T-helper 2 cell treated with Interferon-gamma antibody and Interleukin-4, amounts not matched to agents 100 ng/mL and 5 ng/mL, for 36 hours (primary cell): ENCODE results near the gene GSK3B. TPM values are rescaled to one million over a fixed set of nuclear protein-coding genes. Genes with fewer than 3 reads are reported as not detected.

ENCODE experiments used
- intact Hi-C: fragments of 100-400 bp; cut with micrococcal nuclease; formaldehyde crosslinking; loops from one replicate; pipeline ENCODE4 v1.15.1; 2023
- total RNA-seq: library from RNA; stranded (reverse); gene quantifications from 2 replicates; pipeline ENCODE4 v1.2.3, GENCODE V29; 2022

Gene GSK3B
- total RNA-seq, 1 donor from 2014 or later: 40.8 TPM

DNA sequence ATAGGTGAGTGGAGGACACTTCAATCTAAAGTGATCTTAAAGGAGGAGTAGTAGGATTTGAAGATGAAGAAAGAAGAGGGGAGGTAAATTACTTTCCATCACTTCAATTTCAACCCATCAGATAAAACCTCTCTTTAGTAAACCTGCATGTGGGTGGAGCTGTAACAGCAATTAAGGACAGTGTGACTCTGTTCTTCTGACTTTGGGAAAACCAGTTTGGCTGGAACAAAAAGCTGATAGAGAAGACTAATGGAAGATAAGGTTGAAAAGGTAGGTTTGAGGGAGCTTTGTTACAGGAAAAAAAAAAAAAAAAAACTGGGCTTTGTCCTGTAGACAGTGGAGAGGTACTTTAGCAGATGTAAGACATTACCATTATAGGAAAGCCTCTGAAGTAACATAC lies 4.5 kb upstream of the GSK3B start:
- intact Hi-C loops: loop anchor here (5.0 to 10.0 kb wide), 4 partner anchors 856 to 1736 kb away; partner anchors contain the start of genes B4GALT4, EAF2, IQCB1 and POLQ

DNA sequence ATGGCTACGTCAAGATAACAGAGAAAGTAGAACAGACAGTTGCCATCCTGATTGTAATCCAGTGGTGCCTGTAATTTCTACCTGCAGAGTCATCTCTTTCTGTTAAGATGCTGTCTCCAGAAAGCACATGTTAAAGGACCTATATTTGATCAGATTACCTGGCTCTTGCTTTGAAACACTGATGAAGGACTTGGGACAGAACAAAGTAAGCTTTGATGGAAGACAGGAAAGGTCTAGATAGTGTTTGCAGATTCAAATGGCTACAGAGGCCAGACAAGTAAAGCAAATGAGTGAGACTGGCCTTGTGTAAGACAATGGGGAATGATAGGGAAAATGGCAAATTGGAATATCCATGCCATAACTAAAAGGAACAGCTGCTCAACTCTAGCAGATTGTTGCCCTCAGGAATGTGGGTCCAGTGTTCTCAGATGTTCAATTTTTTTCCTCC lies 1.8 kb upstream of the GSK3B start:
- intact Hi-C loops: loop anchor here (1.0 to 10.0 kb wide), 12 partner anchors 159 to 1739 kb away; partner anchors contain the start of genes ARHGAP31, B4GALT4, EAF2 and IQCB1

DNA sequence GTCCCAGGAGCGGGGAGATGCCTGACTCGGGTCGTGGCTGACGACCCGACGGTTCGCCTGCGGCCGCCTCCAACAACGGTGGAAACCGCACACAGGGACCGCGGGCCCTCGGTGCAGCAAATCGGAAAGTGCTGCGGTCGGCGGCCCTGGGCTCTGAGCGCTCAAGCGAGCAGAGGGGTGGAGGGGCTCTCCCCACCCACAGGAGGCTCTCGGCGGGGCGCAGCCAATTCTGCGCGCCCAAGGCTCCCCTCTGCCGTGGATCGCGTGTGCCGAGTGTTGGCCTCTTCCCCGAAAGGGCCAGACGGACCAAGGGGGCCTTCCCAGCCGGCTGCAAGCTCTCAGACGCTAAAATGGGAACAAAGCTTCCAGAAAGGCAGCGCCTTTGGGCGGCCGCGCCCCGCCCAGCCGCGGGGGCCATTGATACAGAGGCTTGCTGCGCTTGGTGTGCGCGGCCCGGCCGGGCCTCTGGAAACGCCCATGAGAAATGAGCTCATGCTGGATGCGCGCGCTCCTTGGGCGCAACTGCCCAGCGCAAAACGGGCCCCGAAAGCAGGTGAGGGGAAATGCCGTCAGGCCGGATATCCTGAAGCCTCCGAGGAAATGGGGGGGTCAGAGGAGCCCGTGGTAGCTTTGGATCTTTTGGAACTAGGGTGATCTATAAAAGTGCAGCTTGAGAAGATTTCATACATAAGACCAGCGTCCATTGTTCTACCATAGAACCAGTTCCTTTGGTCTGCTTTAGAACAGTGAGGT lies 1.2 kb upstream of the GSK3B start:
- intact Hi-C loops: loop anchor here (1.0 to 10.0 kb wide), 12 partner anchors 159 to 1739 kb away; partner anchors contain the start of genes ARHGAP31, B4GALT4, EAF2 and IQCB1

DNA sequence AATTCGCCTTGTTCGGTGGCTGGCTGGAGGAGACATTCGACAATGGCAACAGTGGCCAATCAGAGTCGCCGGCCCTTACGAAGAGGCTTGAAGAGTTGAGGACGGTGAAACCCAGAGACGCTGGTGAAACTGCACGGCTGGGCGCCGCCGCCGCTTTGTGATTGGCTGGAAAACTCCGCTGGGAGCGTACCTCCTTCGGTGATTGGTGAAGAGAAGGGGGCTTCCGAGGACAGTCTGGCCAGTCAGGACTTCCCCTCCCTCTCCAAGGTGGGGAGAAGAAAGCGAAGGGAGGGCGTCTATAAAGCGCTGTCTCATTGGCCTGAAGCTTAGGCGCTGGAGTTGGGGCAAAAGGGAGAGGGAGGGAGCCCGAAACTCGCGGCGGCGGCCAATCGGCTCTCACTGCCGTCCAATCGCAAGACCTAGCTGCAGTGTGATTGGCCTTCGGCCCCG lies 554 bp upstream of the GSK3B start:
- intact Hi-C loops: loop anchor here (1.0 to 10.0 kb wide), 20 partner anchors 158 to 1740 kb away; partner anchors contain the start of genes ARHGAP31, B4GALT4, COX17 and EAF2

DNA sequence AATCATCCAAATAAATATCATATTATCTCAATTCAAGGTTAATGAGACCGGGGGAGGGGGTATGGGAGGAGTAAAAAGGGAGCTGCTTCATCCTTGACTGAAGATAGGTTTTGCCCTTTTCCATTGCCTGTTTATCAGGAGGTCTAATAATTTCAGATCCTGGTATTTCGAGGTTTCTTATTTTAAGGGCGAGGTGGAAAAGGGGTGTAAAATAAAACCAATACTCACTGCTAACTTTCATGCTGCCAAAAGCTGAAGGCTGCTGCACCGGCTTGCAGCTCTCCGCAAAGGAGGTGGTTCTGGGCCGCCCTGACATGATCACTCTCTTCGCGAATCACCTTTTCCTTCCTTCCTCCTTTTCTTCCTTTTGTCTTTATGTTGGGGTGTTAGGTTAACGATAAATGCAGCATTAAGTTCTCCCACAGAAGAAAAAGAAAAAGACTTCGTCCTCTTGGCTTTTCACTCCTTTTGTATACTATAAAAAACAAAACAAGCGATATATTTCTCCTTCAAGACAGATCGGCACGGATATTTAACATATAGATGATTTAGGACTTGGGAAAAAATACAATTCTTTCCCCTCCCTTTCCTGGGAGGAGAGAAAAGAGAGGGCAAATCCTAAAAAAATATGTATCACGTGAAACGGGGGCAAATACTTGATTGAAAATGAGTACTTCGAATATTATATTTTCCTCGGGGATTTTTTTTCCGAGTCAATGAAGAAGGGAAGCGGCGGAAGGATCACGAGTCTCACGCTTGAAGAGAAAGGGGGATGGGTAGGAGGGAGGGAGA lies 932 bp downstream of the GSK3B start:
- intact Hi-C loops: loop anchor here (2.0 to 10.0 kb wide), 6 partner anchors 181 to 1741 kb away; partner anchors contain the start of genes EAF2, GOLGB1, IQCB1 and POLQ

DNA sequence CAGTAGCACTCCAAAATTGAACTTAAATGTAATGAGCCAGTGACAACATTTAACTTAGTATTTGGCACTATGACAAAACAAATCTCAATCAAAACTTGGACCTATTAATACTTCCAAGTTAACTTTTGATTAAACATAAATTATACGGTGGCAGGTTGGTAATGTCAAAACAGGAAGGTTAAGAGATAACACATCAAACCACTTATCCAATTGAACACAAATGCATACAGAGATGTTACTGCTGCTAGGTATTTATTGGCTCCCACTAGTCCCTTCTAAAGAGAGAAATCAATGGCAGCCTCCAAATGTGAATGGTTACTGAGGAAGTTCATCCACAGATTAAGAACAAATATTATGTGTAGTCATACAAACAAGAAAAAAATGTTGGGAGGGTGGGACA lies 1.8 kb downstream of the GSK3B start:
- intact Hi-C loops: loop anchor here (2.0 to 10.0 kb wide), 6 partner anchors 180 to 1742 kb away; partner anchors contain the start of genes EAF2, GOLGB1, IQCB1 and POLQ

DNA sequence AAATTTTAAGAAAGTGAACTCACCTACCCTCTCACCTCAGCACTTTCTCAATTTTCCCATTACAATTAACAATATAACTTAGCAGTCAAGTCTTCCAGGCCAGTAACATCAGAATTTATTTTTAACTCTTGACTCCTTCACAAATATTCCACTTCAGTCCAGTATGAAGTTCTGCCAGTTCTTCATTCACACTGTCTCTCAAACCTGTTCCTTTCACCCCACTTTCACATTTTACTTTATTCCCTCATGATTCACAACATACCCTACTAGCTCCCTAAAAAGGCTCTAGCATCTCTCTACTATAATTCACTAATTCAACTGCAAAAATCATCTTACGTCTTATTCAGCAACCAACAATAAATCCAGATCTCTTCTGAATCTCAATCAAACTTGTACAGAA lies 3.8 kb downstream of the GSK3B start:
- intact Hi-C loops: loop anchor here (5.0 to 10.0 kb wide), 5 partner anchors 178 to 1744 kb away; partner anchors contain the start of genes EAF2, GOLGB1, IQCB1 and POLQ

DNA sequence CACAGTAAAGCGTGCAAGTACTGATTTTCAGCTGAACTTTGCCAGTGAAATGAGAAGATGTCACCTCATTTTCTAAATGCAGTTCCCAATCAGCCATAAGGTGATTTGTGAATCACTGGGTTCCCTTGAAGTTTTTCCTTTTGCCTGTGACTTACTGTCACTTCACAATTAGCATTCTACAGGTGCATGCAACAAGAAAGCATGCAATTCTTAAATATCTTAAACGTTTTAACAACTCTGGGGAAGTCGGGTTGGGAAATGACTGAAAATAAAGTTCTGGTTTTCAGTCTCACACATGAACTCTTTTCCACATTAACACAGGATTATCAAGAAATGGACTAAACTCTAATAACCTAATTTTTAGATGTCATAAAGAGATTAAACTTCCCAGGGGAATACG lies 5.2 kb downstream of the GSK3B start:
- intact Hi-C loops: no loop called here

DNA sequence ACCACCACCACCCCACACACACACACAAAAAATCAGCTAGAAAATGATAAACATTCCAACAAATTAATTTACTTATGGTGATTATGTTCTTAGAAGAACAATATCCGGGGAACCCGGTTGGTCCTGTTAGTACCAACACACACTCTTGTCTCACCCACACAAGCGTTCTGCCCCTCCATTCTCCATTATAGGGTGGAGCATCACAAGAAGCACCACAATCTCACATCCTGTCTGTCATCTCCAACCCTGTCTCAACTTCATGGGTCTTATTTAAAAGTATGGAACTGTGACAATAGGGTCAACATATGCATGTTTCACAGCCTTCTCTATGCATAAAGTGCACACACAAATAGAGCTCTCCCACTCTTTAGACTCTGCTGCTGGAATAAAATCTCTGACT lies 5.6 kb downstream of the GSK3B start:
- intact Hi-C loops: no loop called here

DNA sequence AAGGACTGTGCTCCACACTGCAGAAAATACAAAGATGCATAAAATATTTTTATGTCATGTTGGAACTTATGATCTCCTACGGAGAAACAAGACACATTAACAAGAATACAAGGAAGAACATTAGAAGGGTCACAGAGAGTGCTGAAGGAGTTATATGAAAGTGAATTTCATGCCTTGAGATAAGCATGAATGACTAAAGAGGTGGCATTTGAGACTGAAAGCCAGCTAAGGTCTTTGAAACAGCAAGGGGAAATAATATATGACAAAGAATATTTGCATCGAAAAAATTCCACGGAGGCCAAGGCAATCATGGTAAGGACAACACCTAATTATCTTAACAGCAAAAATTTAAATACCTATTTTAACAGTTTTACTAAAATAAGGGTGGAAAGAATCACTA lies 12.5 kb downstream of the GSK3B start:
- intact Hi-C loops: no loop called here

DNA sequence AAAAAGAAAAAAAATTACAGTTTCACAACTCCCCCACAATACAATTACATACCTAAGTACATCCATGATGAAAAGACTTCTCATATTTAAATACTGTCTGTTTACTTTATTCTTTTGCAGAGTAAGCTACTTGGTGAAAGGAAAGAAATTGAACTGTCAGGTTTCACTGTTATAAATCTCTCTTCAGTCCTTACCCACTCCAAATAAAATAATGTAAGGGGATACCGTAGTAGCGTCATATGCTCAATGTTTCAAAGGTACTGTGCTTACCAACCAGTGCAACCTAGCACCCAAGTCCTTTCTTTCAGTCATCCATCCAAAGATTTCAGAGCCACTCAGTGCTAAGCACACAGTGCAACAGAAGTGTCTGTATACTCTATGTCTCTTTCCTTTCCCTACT lies 13.4 kb downstream of the GSK3B start:
- intact Hi-C loops: no loop called here

DNA sequence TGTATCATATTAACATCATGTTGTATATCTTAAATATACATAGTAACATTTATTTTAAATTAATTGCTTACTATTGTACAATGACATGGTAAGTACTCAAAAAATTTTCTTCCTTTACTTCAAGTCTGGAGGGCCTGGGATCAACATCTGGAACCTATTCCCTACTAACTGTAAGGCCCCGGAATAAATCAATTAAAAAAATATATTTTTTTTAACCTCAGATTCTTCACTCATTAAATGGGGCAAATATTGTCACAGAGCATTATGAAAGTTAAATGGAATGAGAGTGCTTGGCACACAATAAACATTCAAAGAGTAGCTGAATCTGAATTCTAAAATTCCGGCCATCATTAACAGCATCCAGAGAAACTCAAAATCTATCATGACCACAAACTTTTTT lies 16.5 kb downstream of the GSK3B start:
- intact Hi-C loops: no loop called here

DNA sequence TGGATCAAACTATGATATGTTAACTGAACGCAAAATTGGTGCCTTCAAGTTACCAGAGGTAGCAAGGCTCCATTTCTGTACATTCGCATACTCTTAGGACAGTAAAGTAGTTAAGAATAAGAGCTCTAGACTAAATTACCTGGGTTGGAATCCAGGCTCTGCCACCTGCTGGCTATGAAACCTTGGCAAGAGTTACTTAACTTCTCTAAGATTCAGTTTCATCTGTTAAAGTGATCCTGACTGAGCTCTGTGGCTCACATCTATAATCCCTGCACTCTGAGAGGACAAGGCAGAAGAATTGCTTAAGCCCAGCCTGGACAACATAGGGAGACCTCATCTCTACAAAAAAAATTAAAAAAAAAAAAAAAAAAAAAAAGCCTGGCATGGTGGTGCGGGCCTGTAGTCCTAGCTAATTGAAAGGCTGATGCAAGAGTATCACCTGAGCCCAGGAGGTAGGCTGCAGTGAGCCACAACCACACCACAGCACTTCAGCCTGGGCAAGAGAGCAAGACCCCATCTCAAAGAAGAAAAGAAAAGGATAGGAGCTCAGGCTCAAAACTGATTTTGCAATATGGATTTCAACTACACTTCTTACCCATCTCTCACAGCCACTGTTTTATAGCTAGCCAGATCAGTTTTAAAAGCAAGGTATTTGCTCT lies 21.3 kb downstream of the GSK3B start:
- intact Hi-C loops: no loop called here

DNA sequence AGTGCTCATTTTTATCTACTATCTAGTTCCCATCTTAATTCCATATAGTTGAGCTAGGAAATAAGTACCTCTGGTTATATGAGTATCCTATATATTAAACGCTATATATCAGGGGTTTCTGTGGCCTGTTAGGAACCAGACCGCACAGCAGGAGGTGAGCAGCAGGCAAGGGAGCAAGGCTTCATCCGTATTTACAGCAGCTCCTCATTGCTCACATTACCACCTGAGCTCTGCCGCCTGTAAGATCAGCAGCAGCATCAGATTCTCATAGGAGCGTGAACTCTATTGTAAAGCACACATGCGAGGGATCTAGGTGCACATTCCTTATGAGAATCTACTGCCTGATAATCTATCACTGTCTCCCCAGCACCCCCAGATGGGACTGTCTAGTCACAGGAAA lies 23.0 kb downstream of the GSK3B start:
- intact Hi-C loops: no loop called here

DNA sequence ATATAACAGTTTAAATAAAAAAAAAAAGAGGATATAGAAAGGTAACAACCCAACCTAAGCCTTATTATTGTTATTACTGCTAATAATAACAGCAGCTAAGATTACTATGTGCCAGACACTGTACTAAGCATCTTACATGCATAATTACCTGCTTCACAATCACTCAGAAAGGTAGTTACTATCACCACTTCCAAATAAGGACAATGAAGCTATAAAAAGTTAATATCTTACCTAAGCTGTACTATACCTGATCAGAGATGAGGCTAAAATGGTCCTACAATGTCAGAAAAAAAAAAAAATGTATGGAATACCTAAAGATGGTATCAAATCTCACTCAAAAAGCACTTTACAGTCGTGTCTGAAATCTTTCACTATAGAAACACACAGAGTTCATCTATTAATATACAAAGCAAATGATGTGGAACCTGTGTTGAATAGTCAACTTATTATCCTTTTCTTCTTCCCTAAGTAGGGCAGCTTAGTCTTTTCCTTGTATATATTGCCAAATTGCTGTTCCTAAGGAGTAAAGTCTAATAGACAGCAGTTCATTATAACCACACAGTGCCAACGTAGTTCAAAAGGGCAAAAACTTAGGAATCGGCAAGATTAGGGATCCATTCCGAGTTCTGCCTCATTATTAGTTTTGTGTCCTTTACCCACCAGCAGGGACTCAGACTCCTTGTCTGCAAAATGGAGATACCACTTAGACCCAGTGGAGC lies 23.8 kb downstream of the GSK3B start:
- intact Hi-C loops: no loop called here

DNA sequence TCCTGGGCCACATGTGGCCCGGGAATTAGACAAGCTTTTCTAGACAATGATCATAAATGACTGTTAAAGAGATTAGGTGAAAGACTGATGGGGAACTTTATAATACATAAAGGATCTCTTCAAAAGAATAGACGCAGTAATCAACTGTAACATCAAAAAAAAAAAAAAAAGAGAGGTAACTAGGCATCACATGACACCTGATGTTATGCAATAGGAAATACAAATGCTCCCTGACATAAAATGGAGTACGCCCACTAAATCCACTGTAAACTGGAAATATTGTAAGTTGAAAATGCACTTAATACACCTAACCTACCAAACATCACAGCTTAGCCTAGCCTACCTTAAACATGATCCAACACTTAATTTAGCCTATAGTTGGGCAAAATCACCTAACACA lies 27.2 kb downstream of the GSK3B start:
- intact Hi-C loops: no loop called here

DNA sequence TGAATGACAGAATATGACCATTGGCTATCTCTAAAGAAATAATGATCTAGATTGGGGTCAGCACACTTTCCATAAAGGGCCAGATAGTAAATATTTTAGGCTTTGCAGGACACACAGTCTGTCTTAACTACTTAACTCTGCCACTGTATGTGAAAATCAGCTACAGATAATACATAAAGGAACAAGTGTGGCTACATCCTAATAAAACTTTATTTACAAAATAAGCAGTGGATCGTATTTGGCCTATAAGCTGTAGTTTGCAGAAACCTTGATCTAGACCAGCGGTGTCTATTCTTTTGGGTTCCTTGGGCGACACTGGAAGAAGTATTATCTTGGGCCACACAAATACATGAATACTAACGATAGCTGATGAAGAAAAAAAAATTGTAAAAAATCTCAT lies 27.6 kb downstream of the GSK3B start:
- intact Hi-C loops: no loop called here

DNA sequence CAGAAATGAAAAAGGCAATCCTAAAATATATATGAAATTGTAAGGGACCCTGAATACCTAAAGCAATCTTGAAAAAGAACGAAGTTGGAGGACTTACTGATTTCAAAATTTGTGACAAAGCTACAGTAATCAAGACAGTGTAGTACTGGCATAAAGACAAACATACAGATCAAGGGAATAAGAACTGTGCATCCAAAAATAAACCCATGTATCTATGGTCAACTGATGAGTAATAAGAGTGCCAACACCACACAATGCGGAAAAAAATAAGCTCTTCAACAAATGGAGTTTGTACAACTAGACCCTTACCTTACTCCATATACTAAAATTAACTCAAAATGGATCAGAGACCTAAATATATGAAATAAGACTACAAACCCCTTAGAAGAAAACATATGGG lies 29.6 kb downstream of the GSK3B start:
- intact Hi-C loops: no loop called here

DNA sequence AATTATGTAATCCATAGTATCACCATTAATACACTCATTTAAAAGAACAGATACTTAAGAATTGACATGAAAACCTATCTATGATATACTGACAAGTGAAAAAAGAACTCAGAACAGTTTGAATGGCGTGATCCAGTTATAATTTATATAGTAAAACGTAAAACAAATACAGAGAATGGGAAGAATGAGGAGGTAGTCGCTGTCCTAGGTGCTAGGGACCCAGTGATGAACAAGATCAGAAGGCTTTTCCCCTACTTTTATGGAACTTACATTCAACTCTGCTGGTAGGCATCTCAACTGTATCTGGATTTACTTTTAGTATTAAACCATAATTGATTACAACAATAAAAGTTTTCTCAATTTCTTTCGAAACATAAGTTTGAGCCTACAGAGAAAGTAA lies 31.8 kb downstream of the GSK3B start:
- intact Hi-C loops: no loop called here

DNA sequence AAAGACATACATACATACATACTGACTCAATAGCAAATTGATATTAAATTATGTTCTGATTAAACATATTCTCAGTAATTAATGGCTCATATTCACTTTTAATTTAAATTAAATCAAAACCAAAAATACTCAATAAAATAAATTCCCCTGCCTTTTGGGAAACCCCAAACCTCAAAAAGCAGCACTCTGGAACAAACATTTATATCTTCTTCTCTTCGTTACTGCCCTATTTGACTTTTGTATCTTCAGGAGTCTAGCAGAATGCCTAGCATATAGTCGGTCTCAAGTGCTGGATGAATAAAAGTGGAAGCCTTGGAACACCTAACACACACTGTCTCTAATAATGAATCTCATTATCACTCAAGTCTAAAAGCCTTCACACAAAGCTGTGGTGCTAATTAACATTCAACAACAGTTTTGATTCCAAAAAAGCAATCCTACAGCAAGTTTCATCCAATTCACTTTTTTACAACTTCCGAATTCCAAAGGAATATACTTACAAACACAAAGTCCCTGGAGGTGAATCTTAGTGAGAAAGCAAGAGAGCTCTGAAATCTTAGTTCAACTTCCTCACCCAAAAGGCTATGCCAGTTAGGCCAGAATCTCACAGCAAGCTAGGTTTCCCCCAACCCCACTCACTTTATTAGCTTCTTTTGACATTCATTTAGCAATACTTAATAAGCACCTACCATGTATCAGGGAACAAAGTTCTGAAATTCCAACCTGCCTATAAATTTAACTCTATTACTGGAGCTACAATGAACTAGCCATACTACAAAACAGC lies 35.0 kb downstream of the GSK3B start:
- intact Hi-C loops: no loop called here
